Activated T-cell treated with anti-CD3 and anti-CD28 coated beads, Interleukin-2, amount 50 U/mL, for 4 hours (primary cell): ENCODE results near the gene ZNF580. TPM values are rescaled to one million over a fixed set of nuclear protein-coding genes. Genes with fewer than 3 reads are reported as not detected.

Experiments used
- ATAC-seq, 2 donors: fragments of 200-7000 bp; cut with Tn5 transposase; one replicate each; pipeline ENCODE4 v1.10.0; 2021
- DNase-seq: peaks from one replicate; pipeline ENCODE4 v3.0.0-alpha.2; 2020
- H3K27me3 Mint-ChIP-seq: one replicate; pipeline ENCODE4 v1.8.0; 2021; ENCODE audit warnings: low read depth, mixed read lengths
- H3K36me3 Mint-ChIP-seq: one replicate; pipeline ENCODE4 v1.8.0; 2022; ENCODE audit warnings: mixed read lengths; ENCODE audit not compliant: insufficient read depth
- H3K4me1 Mint-ChIP-seq: one replicate; pipeline ENCODE4 v1.8.0; 2021; ENCODE audit warnings: low read depth, mixed read lengths
- H3K4me3 Mint-ChIP-seq: one replicate; pipeline ENCODE4 v1.8.0; 2021; ENCODE audit warnings: mild to moderate bottlenecking, moderate library complexity, mixed read lengths
- H3K9me3 Mint-ChIP-seq: one replicate; pipeline ENCODE4 v1.8.0; 2021; ENCODE audit warnings: mixed read lengths
- total RNA-seq, 3 donors: library from RNA; stranded (reverse); gene quantifications; one replicate each; pipeline ENCODE4 v1.2.1, GENCODE V29; 2021

ZNF580 gene
- total RNA-seq, 3 donors from 2014 or later, result 27.1 to 31.5 (median 28.5) TPM

- Mint-ChIP-seq H3K4me3 (no peak overlapping the region), H3K9me3 (no peaks in the 10 kb centered on the region), H3K4me1 (peaks cover 37% of the 10 kb centered on the region), H3K36me3 (peaks cover 14% of the 10 kb centered on the region), H3K27me3 (no peaks in the 10 kb centered on the region)
- DNase-seq (no peak), ATAC-seq (no peak)
Measured at GRCh38 chr19:55652311-55653128, 11.7 kb downstream of the ZNF580 start.

- ATAC-seq (peak; percentile 57 to 59), DNase-seq (peak; percentile 99)
- H3K4me3 Mint-ChIP-seq, result peak overlapping the region; percentile 91
- peaks cover 40% of the 10 kb centered on the region for H3K4me1 Mint-ChIP-seq
- H3K36me3 Mint-ChIP-seq, result peaks cover 19% of the 10 kb centered on the region
- no peaks in the 10 kb centered on the region for H3K9me3 Mint-ChIP-seq
- no peaks in the 10 kb centered on the region for H3K27me3 Mint-ChIP-seq
Measured at GRCh38 chr19:55653651-55654322, 13.0 kb downstream of the ZNF580 start.

GRCh38 chr19:55654323-55654867, 13.6 kb downstream of the ZNF580 start:
- H3K4me1 Mint-ChIP-seq, result peaks cover 39% of the 10 kb centered on the region
- H3K27me3 Mint-ChIP-seq, result no peaks in the 10 kb centered on the region
- peak overlapping the region; percentile 91 for H3K4me3 Mint-ChIP-seq
- DNase-seq (peak; percentile 97), ATAC-seq (peak; percentile 73 to 81)
- no peaks in the 10 kb centered on the region for H3K9me3 Mint-ChIP-seq
- peaks cover 21% of the 10 kb centered on the region for H3K36me3 Mint-ChIP-seq

GRCh38 chr19:55654868-55655647, 14.3 kb downstream of the ZNF580 start, which contains the start of gene U2AF2:
Gene U2AF2, plus strand, starts transcription at chr19:55655035. Its CDS starts 70 bp downstream, at chr19:55655105.
- DNase-seq, result peak; percentile 98
- H3K27me3 Mint-ChIP-seq, result no peaks in the 10 kb centered on the region
- peaks cover 38% of the 10 kb centered on the region for H3K4me1 Mint-ChIP-seq
- H3K9me3 Mint-ChIP-seq, result no peaks in the 10 kb centered on the region
- peak; percentile 53 to 55 for ATAC-seq
- peak within 1 kb of the TSS; percentile 91 for H3K4me3 Mint-ChIP-seq
- H3K36me3 Mint-ChIP-seq, result peaks cover 25% of the 10 kb centered on the region

GRCh38 chr19:55655648-55656040, 14.8 kb downstream of the ZNF580 start:
- peaks cover 25% of the 10 kb centered on the region for H3K36me3 Mint-ChIP-seq
- no peaks in the 10 kb centered on the region for H3K27me3 Mint-ChIP-seq
- H3K4me1 Mint-ChIP-seq, result peaks cover 34% of the 10 kb centered on the region
- H3K4me3 Mint-ChIP-seq, result peak overlapping the region; percentile 91
- ATAC-seq (no peak), DNase-seq (no peak)
- no peaks in the 10 kb centered on the region for H3K9me3 Mint-ChIP-seq

GRCh38 chr19:55656552-55656951, 15.8 kb downstream of the ZNF580 start:
- no peaks in the 10 kb centered on the region for H3K9me3 Mint-ChIP-seq
- H3K36me3 Mint-ChIP-seq, result peaks cover 25% of the 10 kb centered on the region
- no peaks in the 10 kb centered on the region for H3K27me3 Mint-ChIP-seq
- H3K4me3 Mint-ChIP-seq, result peak overlapping the region; percentile 91
- peaks cover 31% of the 10 kb centered on the region for H3K4me1 Mint-ChIP-seq
- ATAC-seq (no peak), DNase-seq (no peak)

- H3K4me3 Mint-ChIP-seq, result peak overlapping the region; percentile 91
- no peak for DNase-seq
- H3K4me1 Mint-ChIP-seq, result peaks cover 33% of the 10 kb centered on the region
- no peak for ATAC-seq
- H3K27me3 Mint-ChIP-seq, result no peaks in the 10 kb centered on the region
- peaks cover 30% of the 10 kb centered on the region for H3K36me3 Mint-ChIP-seq
- H3K9me3 Mint-ChIP-seq, result no peaks in the 10 kb centered on the region
Measured at GRCh38 chr19:55656988-55657747, 16.4 kb downstream of the ZNF580 start.

- peak overlapping the region; percentile 8 for H3K4me3 Mint-ChIP-seq
- peaks cover 35% of the 10 kb centered on the region for H3K4me1 Mint-ChIP-seq
- no peak for ATAC-seq
Measured at GRCh38 chr19:55658846-55659459, 18.2 kb downstream of the ZNF580 start.

GRCh38 chr19:55659822-55660221, 19.0 kb downstream of the ZNF580 start:
- H3K36me3 Mint-ChIP-seq, result peaks cover 51% of the 10 kb centered on the region

More at GRCh38 chr19:55658846-55659459, 18.2 kb downstream of the ZNF580 start:
- Mint-ChIP-seq H3K27me3 (no peaks in the 10 kb centered on the region), H3K36me3 (peaks cover 44% of the 10 kb centered on the region), H3K9me3 (no peaks in the 10 kb centered on the region)
- DNase-seq, result no peak

GRCh38 chr19:55660404-55660803, 19.6 kb downstream of the ZNF580 start:
- no peak for ATAC-seq
- Mint-ChIP-seq H3K27me3 (no peaks in the 10 kb centered on the region), H3K36me3 (peaks cover 51% of the 10 kb centered on the region), H3K4me1 (peaks cover 35% of the 10 kb centered on the region), H3K9me3 (no peaks in the 10 kb centered on the region), H3K4me3 (no peak overlapping the region)
- no peak for DNase-seq

More at GRCh38 chr19:55659822-55660221, 19.0 kb downstream of the ZNF580 start:
- ATAC-seq (no peak), DNase-seq (no peak)
- Mint-ChIP-seq H3K9me3 (no peaks in the 10 kb centered on the region), H3K4me3 (peak overlapping the region; percentile 52), H3K4me1 (peaks cover 35% of the 10 kb centered on the region), H3K27me3 (no peaks in the 10 kb centered on the region)

GRCh38 chr19:55660991-55661390, 20.2 kb downstream of the ZNF580 start:
- H3K36me3 Mint-ChIP-seq, result peaks cover 47% of the 10 kb centered on the region
- peaks cover 33% of the 10 kb centered on the region for H3K4me1 Mint-ChIP-seq
- ATAC-seq (no peak), DNase-seq (no peak)
- H3K27me3 Mint-ChIP-seq, result no peaks in the 10 kb centered on the region
- no peaks in the 10 kb centered on the region for H3K9me3 Mint-ChIP-seq
- H3K4me3 Mint-ChIP-seq, result no peak overlapping the region

- DNase-seq, result no peak
- ATAC-seq, result no peak
- Mint-ChIP-seq H3K27me3 (no peaks in the 10 kb centered on the region), H3K9me3 (no peaks in the 10 kb centered on the region), H3K4me1 (peaks cover 30% of the 10 kb centered on the region), H3K4me3 (no peak overlapping the region), H3K36me3 (peaks cover 43% of the 10 kb centered on the region)
Measured at GRCh38 chr19:55661826-55662225, 21.0 kb downstream of the ZNF580 start.
